Ovary (tissue), 9 donors: Measurements from ENCODE around the gene STK36. TPM values are rescaled to one million over a fixed set of nuclear protein-coding genes. Genes with fewer than 3 reads are reported as not detected.
"Not testable (repeated sequence)": the region's sequence is repeated elsewhere in the genome, so short reads cannot be mapped to it uniquely, and the experiment has no call there.

Experiments
- DNase-seq, 5 donors: peaks; one replicate each; pipeline ENCODE4 v3.0.0-alpha.2; 2019 to 2020
- H3K27ac ChIP-seq, 2 donors: fragments of 200-600 bp; one replicate each; pipeline versions ENCODE4 v1.5.1 to v1.8.0; 2019 to 2022
- H3K27me3 ChIP-seq: fragments of 200-600 bp; one replicate; pipeline ENCODE4 v1.8.0; 2022
- H3K36me3 ChIP-seq: fragments of 200-600 bp; sonication (generic); one replicate; pipeline ENCODE4 v1.5.1; 2019
- H3K4me1 ChIP-seq: one replicate; pipeline ENCODE4 v1.8.1; 2013; ENCODE audit warnings: mild to moderate bottlenecking, moderate library complexity; ENCODE audit not compliant: insufficient read depth
- H3K4me3 ChIP-seq: fragments of 200-600 bp; sonication (generic); one replicate; pipeline ENCODE4 v1.5.1; 2017
- H3K9me3 ChIP-seq, 2 donors: fragments of 200-600 bp in 1 of 2; sonication (generic) in 1 of 2; one replicate each; pipeline versions ENCODE4 v1.5.1 to v1.8.1; 2013 to 2019; ENCODE audit warnings: mild to moderate bottlenecking in 1 of 2, moderate library complexity in 1 of 2
- CTCF ChIP-seq, 3 donors: fragments of 450-650 bp in 2 of 3; fragments of 200-600 bp in 1 of 3; IDR thresholded peaks; one replicate each; pipeline versions ENCODE4 v1.5.1 to v1.8.0; 2016 to 2022; ENCODE audit warnings: antibody characterized with exemption in 3 of 3, mild to moderate bottlenecking in 1 of 3
- EP300 ChIP-seq: sonication (generic); formaldehyde crosslinking; IDR thresholded peaks from one replicate; pipeline ENCODE4 v1.6.1; 2017; ENCODE audit warnings: antibody characterized with exemption
- POLR2A ChIP-seq: fragments of 450-650 bp; IDR thresholded peaks from one replicate; pipeline ENCODE4 v1.6.1; 2017; ENCODE audit warnings: antibody characterized with exemption, mild to moderate bottlenecking, moderate library complexity
- WGBS, 3 donors: extraction: QIAGEN DNeasy Blood & Tissue Kit in 1 of 3; methylation state at CpG; one replicate each; pipeline versions ENCODE4 v1.1.5 to v1.1.7; 2013 to 2017; 5-methylcytosine and 5-hydroxymethylcytosine counted together
- intact Hi-C, 4 donors: fragments of 100-400 bp; cut with DNase I; formaldehyde crosslinking; loops; one replicate each; pipeline versions ENCODE4 v1.11.0 to v1.15.1; 2022 to 2023
- polyA plus RNA-seq, 2 donors: library from polyadenylated mRNA; stranded (reverse); fragments of 200-250 nt in 1 of 2; fragments of 350-450 nt in 1 of 2; fragmentation: Illumina TruSeq in 1 of 2; extraction: RNeasy Lipid Tissue Mini Kit (QIAGEN cat#74804) in 1 of 2; gene quantifications; one replicate each; pipeline ENCODE4 v1.2.3, GENCODE V29; 2013 to 2014
- total RNA-seq, 7 donors: library from RNA; depleted of rRNA in 2 of 7; stranded (reverse); fragments of >200 nt in 2 of 7; fragmentation: NEBNext Ultra II Directional in 3 of 7; extraction: Animal tissue kit (Norgen Biotek cat#: 25700) in 3 of 7; gene quantifications; one replicate each; pipeline versions ENCODE4 v1.1.0 to v1.2.4, GENCODE V29; 2016 to 2023
- donor health status: DM: no; HTN: no; CAD: no; lungs with moderate emphysema.
- donor health status: DM: no; HTN: no; CAD: no.
- donor health status: Bipolar disorder and iron deficiency.
- donor health status: DM: yes; HTN: yes; CAD: no.
- donor health status: DM: no; HTN: no; CAD: no.
- donor health status: DM: yes; HTN: yes; CAD: no.

STK36 gene
- total and polyA plus RNA-seq, 9 donors = 26.8 to 93.2 (median 38.5) TPM

- H3K9me3 ChIP-seq, intact Hi-C loops, H3K27me3 ChIP-seq, H3K27ac ChIP-seq, H3K36me3 ChIP-seq, H3K4me3 ChIP-seq, H3K4me1 ChIP-seq: not testable (repeated sequence)
- 26 to 27% (median 27%) methylated on average over 5 of the region's 5 CpGs for WGBS, 3 donors
- peak in 1 of 5 donors; percentile 36 for DNase-seq
- TF ChIP-seq CTCF (IDR thresholded peaks at IDR 0.05) = peak in 2 of 3 donors; percentile 43 to 48
Measured at GRCh38 chr2:218687400-218688060, 15.6 kb downstream of the STK36 start.

GRCh38 chr2:218691234-218691633 lies 19.3 kb downstream of the STK36 start:
- H3K4me3 ChIP-seq = no peak overlapping the region
- no peaks in the 10 kb centered on the region for H3K4me1 ChIP-seq
- no peaks in the 10 kb centered on the region for H3K9me3 ChIP-seq
- no peak for DNase-seq
- H3K27me3 ChIP-seq = no peaks in the 10 kb centered on the region
- H3K27ac ChIP-seq = no peak overlapping the region
- intact Hi-C loops = no loop called here
- TF ChIP-seq CTCF (IDR thresholded peaks at IDR 0.05) (no peak), EP300 (no peak), POLR2A (no peak)
- H3K36me3 ChIP-seq = no peaks in the 10 kb centered on the region

DNA sequence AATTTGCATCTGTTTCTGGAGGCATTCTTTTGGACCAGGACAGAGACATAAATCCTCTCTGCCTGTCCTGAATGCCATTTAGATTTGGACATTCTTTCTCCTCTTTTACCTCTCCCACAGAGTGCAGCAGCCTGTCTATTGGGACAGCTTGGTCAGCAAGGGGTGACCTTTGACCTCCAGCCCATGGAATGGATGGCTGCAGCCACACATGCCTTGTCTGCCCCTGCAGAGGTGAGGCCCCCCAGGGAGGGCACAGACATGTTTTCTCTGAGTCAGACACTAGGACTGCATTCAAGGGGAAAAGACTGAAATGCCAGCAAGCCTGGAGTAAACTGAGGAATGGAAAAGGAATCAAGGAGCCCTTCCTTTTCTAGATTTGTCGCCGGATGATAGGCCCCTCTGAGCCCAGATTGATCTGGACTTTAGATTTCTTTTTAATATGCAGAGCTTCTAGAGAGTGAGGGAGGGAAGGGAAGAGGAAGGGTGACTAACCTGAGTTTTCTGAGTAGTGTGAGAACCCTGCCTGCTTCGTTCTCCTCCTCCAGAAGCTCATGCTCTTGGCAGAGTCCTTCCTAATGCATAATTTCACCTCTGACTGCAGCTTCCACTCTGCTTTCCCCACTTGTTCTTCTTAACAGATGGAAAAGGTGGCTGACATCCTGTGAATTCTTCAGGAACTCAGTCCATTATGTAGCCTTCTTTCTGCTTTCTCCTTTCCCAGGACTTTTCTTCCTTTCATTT lies 22.7 kb downstream of the STK36 start:
- no peak overlapping the region for H3K27ac ChIP-seq
- WGBS, 3 donors = 77 to 86% (median 81%) methylated on average over 3 of the region's 3 CpGs
- no peak for DNase-seq
- no peaks in the 10 kb centered on the region for H3K9me3 ChIP-seq
- no peak overlapping the region for H3K4me3 ChIP-seq
- intact Hi-C loops = no loop called here
- no peaks in the 10 kb centered on the region for H3K4me1 ChIP-seq
- no peaks in the 10 kb centered on the region for H3K27me3 ChIP-seq
- no peaks in the 10 kb centered on the region for H3K36me3 ChIP-seq
- TF ChIP-seq CTCF (IDR thresholded peaks at IDR 0.05) (no peak), EP300 (no peak), POLR2A (no peak)

GRCh38 chr2:218698885-218699284 lies 27.0 kb downstream of the STK36 start:
- Histone ChIP-seq H3K27me3 (no peaks in the 10 kb centered on the region), H3K4me1 (no peaks in the 10 kb centered on the region), H3K27ac (no peak overlapping the region), H3K36me3 (no peaks in the 10 kb centered on the region), H3K4me3 (no peak overlapping the region), H3K9me3 (no peaks in the 10 kb centered on the region)
- DNase-seq = no peak
- TF ChIP-seq POLR2A (no peak), EP300 (no peak), CTCF (IDR thresholded peaks at IDR 0.05) (no peak)
- 92 to 97% (median 95%) methylated on average over 7 to 8 of the region's 8 CpGs for WGBS, 3 donors
- intact Hi-C loops = no loop called here
